Tibial artery (tissue), 4 donors: Measurements from ENCODE around the gene HRH3.

Source experiments
- DNase-seq, 2 donors: peaks; one replicate each; pipeline ENCODE4 v3.0.0-alpha.2; 2019
- H3K27ac ChIP-seq, 2 donors: fragments of 200-600 bp; sonication (generic) in 1 of 2; 1 replicate in 1 of 2; 2 replicates in 1 of 2; pipeline ENCODE4 v1.5.1; 2018 to 2019; ENCODE audit warnings: mild to moderate bottlenecking in 1 of 2
- H3K27me3 ChIP-seq, 2 donors: fragments of 200-600 bp; sonication (generic) in 1 of 2; one replicate each; pipeline versions ENCODE4 v1.5.1 to v1.6.0; 2016 to 2019
- H3K36me3 ChIP-seq, 3 donors: fragments of 200-600 bp; sonication (generic) in 2 of 3; one replicate each; pipeline ENCODE4 v1.5.1; 2016 to 2019; ENCODE audit warnings: mild to moderate bottlenecking in 2 of 3
- H3K4me1 ChIP-seq, 4 donors: fragments of 200-600 bp; sonication (generic) in 2 of 4; 1 replicate in 3 of 4; 2 replicates in 1 of 4; pipeline ENCODE4 v1.5.1; 2016 to 2019
- H3K4me3 ChIP-seq, 2 donors: fragments of 200-600 bp; sonication (generic) in 1 of 2; 1 replicate in 1 of 2; 2 replicates in 1 of 2; pipeline ENCODE4 v1.5.1; 2018 to 2019; ENCODE audit warnings: mild to moderate bottlenecking in 2 of 2
- H3K9me3 ChIP-seq, 3 donors: fragments of 200-600 bp; sonication (generic) in 1 of 3; one replicate each; pipeline ENCODE4 v1.5.1; 2016 to 2019
- CTCF ChIP-seq, 2 experiments: fragments of 200-600 bp in 1 of 2; fragments of 450-650 bp in 1 of 2; IDR thresholded peaks; one replicate each; pipeline ENCODE4 v1.5.1; 2017 to 2019; ENCODE audit warnings: antibody characterized with exemption in 2 of 2, mild to moderate bottlenecking in 1 of 2, moderate library complexity in 1 of 2
- intact Hi-C: fragments of 100-400 bp; cut with DNase I; formaldehyde crosslinking; loops from one replicate; pipeline ENCODE4 v1.15.0; 2023; ENCODE audit warnings: low total_unique reads

Gene HRH3

GRCh38 chr20:62222266-62222850 lies 2.3 kb upstream of the HRH3 start:
- Histone ChIP-seq H3K4me3 (no peak overlapping the region), H3K9me3 (no peaks in the 10 kb centered on the region), H3K4me1 (peaks cover 0 to 24% (median 15%) of the 10 kb centered on the region in 4 donors), H3K27ac (no peak overlapping the region), H3K27me3 (peaks cover 0 to 93% of the 10 kb centered on the region in 2 donors), H3K36me3 (no peaks in the 10 kb centered on the region)
- TF ChIP-seq CTCF (IDR thresholded peaks at IDR 0.05) = no peak
- intact Hi-C loops = no loop called here
- DNase-seq = no peak

DNA sequence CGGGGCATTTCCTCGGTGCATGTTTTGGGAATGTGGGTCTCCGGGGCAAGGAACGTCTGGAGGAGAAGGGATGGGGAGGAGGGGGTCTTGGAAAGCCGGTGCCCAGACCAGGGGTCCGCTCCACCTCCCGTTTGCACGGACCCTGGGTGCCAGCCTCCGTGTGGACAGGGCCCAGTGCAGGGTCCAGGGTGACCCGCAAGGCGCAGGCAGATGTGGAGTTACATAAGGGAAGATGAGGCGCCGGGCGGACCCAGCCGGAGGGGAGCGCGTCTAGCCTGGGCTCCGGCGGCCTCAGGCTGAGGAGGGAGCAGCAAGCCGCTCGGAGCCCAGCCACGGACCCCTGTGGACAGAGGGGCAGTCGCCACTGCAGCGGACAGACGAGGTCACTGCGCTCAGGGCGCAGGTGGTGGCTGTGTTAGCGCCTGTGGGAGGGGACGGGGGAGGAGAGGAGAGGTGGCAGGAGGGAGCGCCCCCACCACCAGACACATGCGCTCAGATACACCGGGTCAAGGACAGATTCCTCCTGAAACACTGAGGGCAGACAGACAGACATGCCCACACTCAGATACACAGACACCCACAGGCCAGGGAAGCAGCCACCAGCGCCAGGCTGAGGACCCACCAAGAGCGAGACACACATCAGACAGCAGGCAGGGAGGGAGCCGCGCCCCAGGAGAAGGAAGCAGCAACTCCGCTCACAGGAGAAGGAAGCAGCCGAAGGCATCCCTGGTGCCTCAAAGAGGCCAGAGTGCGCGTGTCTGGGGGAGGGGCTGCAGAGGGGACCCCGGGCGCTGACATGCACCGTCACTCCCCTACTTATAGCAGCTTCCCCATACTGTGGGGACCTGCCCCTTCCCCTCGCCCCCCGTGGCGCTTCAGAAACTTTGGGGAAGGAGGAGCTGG lies 839 bp upstream of the HRH3 start:
- H3K4me3 ChIP-seq = peak overlapping the region in 1 of 2 donors; percentile 35
- no peaks in the 10 kb centered on the region for H3K36me3 ChIP-seq
- H3K27me3 ChIP-seq = peaks cover 0 to 97% of the 10 kb centered on the region in 2 donors

DNA sequence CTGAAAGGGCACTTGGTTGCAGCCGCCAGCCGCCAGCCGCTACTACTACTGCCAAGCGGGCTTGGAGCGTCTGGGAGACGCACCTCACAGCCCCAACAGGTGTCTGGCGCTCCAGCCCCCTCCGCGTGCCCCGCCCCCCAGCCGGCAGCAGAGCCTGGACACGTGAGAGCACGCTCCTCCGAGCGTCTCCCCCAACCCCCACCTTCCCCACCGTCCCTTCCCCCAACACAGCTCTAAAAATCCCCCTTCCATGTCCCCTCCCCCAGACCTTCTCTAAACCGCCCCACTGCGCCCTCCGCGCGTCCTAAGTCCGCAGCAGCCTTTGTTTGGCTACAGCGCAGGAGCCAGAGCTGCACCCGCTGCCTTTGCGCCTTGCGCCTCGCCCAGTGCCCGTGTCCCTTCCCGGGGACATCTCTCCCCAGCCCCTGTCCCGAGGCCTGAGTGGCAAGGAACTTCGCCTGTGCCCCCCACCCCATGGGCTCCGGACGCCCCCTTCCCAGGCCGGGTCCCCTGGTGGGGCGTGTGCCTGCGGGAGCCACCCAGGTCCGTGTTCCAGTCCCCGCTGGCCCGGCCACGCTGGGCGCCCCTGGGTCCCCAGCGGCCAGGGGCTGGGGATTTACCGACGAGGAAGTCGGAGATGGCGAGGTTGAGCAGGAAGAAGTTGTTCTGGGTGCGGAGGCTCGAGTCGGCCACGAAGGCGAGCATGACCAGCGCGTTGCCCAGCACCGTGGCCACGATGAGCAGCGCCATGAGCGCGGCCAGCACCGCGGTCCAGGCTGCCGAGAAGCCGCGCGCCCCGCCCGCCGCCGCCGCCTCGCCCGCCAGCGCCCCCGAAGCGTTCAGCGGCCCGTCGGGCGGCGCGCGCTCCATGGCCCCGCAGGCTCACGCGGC lies 732 bp downstream of the HRH3 start:
- peaks cover 0 to 24% (median 15%) of the 10 kb centered on the region in 4 donors for H3K4me1 ChIP-seq
- TF ChIP-seq CTCF (IDR thresholded peaks at IDR 0.05) = no peak
- no peak overlapping the region for H3K27ac ChIP-seq
- H3K36me3 ChIP-seq = no peaks in the 10 kb centered on the region
- intact Hi-C loops = no loop called here
- no peak for DNase-seq
- no peaks in the 10 kb centered on the region for H3K9me3 ChIP-seq
- peaks cover 0 to 99% of the 10 kb centered on the region in 2 donors for H3K27me3 ChIP-seq
- H3K4me3 ChIP-seq = peak overlapping the region; percentile 28 to 35

More for the DNA sequence above, 839 bp upstream of the HRH3 start:
- no peaks in the 10 kb centered on the region for H3K9me3 ChIP-seq
- no peak for TF ChIP-seq CTCF (IDR thresholded peaks at IDR 0.05)
- intact Hi-C loops = no loop called here
- no peak for DNase-seq
- H3K27ac ChIP-seq = no peak overlapping the region
- peaks cover 0 to 24% (median 15%) of the 10 kb centered on the region in 4 donors for H3K4me1 ChIP-seq

DNA sequence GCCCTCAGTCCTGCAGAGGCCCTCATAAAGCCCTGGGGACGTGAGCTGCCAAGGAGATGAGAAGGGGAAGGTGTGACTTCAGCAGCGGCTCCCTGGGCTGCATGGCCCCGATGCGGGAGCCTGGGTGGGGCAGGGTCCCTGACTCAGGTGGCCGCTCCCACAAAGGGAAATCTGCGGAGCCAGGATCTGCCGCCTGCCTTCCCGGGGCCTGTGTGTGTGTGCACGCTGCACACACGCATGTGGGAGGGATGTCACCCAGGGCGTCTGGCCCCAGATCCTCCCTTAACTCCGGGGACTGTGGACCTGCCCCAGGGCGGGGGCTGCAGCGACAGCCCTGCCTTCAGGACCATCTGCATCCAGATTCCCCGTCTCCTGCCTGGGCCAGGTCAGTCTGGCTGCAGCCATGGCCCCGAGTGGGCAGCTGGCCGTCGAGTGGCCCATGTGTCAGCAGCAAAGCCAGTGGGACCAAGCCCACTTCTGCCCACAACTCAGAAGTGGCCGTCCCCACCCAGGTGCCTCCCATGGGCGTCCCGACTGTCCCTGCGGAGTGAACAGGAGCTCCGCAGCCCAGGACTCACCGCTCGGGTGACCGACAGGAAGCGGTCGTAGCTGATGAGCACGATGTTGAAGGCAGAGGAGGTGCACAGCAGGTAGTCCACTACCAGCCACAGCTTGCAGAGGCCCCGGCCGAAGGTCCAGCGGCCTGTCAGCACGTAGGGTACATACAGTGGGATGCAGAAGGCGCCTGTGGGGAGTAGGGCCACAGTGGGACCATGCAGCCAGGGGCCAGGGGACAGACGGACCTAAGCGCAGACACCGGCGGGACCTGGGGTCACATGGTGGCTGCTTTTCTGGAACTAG lies 1.9 kb downstream of the HRH3 start:
- peaks cover 0 to 94% of the 10 kb centered on the region in 2 donors for H3K27me3 ChIP-seq
- H3K9me3 ChIP-seq = no peaks in the 10 kb centered on the region
- no peak overlapping the region for H3K4me3 ChIP-seq
- H3K36me3 ChIP-seq = no peaks in the 10 kb centered on the region
- H3K27ac ChIP-seq = no peak overlapping the region
- peaks cover 0 to 24% (median 15%) of the 10 kb centered on the region in 4 donors for H3K4me1 ChIP-seq
- intact Hi-C loops = no loop called here
- TF ChIP-seq CTCF (IDR thresholded peaks at IDR 0.05) = no peak
- DNase-seq = no peak
